DMS114 treated with DMSO at 0.1 percent for 48 hours (cell line): Measurements from ENCODE around the gene PXDN.
"Not testable (repeated sequence)": the region's sequence is repeated elsewhere in the genome, so short reads cannot be mapped to it uniquely, and the experiment has no call there.

Experiments used
- DNase-seq: peaks from one replicate; lab custom pipeline; 2025; ENCODE audit not compliant: unreplicated experiment; lab: John Stamatoyannopoulos, UW

PXDN gene

GRCh38 chr2:1688161-1688560 is 56.2 kb downstream of the PXDN start:
- DNase-seq = no peak

GRCh38 chr2:1687254-1687653 is 57.1 kb downstream of the PXDN start:
- no peak for DNase-seq

GRCh38 chr2:1686784-1687105 is 57.6 kb downstream of the PXDN start:
- no peak for DNase-seq

- no peak for DNase-seq
Observed at GRCh38 chr2:1685957-1686783, 58.1 kb downstream of the PXDN start.

- no peak for DNase-seq
Observed at GRCh38 chr2:1685078-1685956, 59.0 kb downstream of the PXDN start.

GRCh38 chr2:1683297-1683696 is 61.0 kb downstream of the PXDN start:
- DNase-seq = no peak

- DNase-seq = no peak
Observed at GRCh38 chr2:1682181-1682440, 62.2 kb downstream of the PXDN start.

- DNase-seq = no peak
Observed at GRCh38 chr2:1681323-1682180, 62.8 kb downstream of the PXDN start.

- no peak for DNase-seq
Observed at GRCh38 chr2:1681017-1681318, 63.3 kb downstream of the PXDN start.

- DNase-seq = no peak
Observed at GRCh38 chr2:1680222-1681016, 63.9 kb downstream of the PXDN start.

- not testable (repeated sequence) for DNase-seq
Observed at GRCh38 chr2:1679488-1680039, 64.8 kb downstream of the PXDN start.

- DNase-seq = not testable (repeated sequence)
Observed at GRCh38 chr2:1679065-1679464, 65.2 kb downstream of the PXDN start.

GRCh38 chr2:1678609-1679008 is 65.7 kb downstream of the PXDN start:
- DNase-seq = no peak

GRCh38 chr2:1677821-1678165 is 66.5 kb downstream of the PXDN start:
- DNase-seq = no peak

- DNase-seq = no peak
Observed at GRCh38 chr2:1676913-1677820, 67.1 kb downstream of the PXDN start.

GRCh38 chr2:1676091-1676912 is 68.0 kb downstream of the PXDN start:
- no peak for DNase-seq

- DNase-seq = no peak
Observed at GRCh38 chr2:1675633-1676032, 68.7 kb downstream of the PXDN start.

GRCh38 chr2:1674766-1675397 is 69.4 kb downstream of the PXDN start:
- DNase-seq = no peak
